Progenitor cell of endocrine pancreas (in vitro differentiated cells): Measurements from ENCODE around the gene DNAJA3. TPM values are rescaled to one million over a fixed set of nuclear protein-coding genes. Genes with fewer than 3 reads are reported as not detected.
A peak's percentile ranks its signal among the peaks of the same experiment; 100 is the strongest.

Experiments used
- DNase-seq: peaks from one replicate; pipeline ENCODE4 v3.0.0; 2021; ENCODE audit warnings: low spot score; ENCODE audit not compliant: unreplicated experiment
- H3K27ac Mint-ChIP-seq: 2 replicates; pipeline ENCODE4 v1.8.0; 2021; ENCODE audit warnings: mild to moderate bottlenecking, moderate library complexity, mixed read lengths
- H3K27me3 Mint-ChIP-seq: 2 replicates; pipeline ENCODE4 v1.8.0; 2021; ENCODE audit warnings: mixed read lengths
- H3K36me3 Mint-ChIP-seq: 2 replicates; pipeline ENCODE4 v1.8.0; 2022; ENCODE audit warnings: mixed read lengths; ENCODE audit not compliant: insufficient read depth
- H3K4me1 Mint-ChIP-seq: 2 replicates; pipeline ENCODE4 v1.8.0; 2021; ENCODE audit warnings: low read depth, mixed read lengths
- H3K4me3 Mint-ChIP-seq: 2 replicates; pipeline ENCODE4 v1.8.0; 2021; ENCODE audit warnings: low read depth, mild to moderate bottlenecking, moderate library complexity, mixed read lengths
- H3K9me3 Mint-ChIP-seq: 2 replicates; pipeline ENCODE4 v1.8.0; 2021; ENCODE audit warnings: low read depth, mixed read lengths
- CTCF ChIP-seq: fragments of 200-600 bp; sonication (generic); IDR thresholded peaks from one replicate; pipeline ENCODE4 v1.5.0; 2021; ENCODE audit warnings: antibody characterized with exemption, mild to moderate bottlenecking; ENCODE audit not compliant: unreplicated experiment
- total RNA-seq: library from RNA; stranded (reverse); gene quantifications from 2 replicates; pipeline ENCODE4 v1.2.1, GENCODE V29; 2021

DNAJA3 gene
- total RNA-seq, 1 donor from 2014 or later, result 42.3 TPM

- no peak for DNase-seq
- peak overlapping the region; percentile 94 for H3K27ac Mint-ChIP-seq
- no peak for TF ChIP-seq CTCF
- H3K4me1 Mint-ChIP-seq, result peaks cover 23% of the 10 kb centered on the region
- H3K4me3 Mint-ChIP-seq, result no peak overlapping the region
- no peaks in the 10 kb centered on the region for H3K36me3 Mint-ChIP-seq
- no peaks in the 10 kb centered on the region for H3K9me3 Mint-ChIP-seq
- H3K27me3 Mint-ChIP-seq, result no peaks in the 10 kb centered on the region
Observed at GRCh38 chr16:4500272-4500671, 74.6 kb downstream of the DNAJA3 start.

GRCh38 chr16:4501071-4501478, 75.4 kb downstream of the DNAJA3 start:
- peaks cover 23% of the 10 kb centered on the region for H3K4me1 Mint-ChIP-seq
- H3K36me3 Mint-ChIP-seq, result no peaks in the 10 kb centered on the region
- no peak for TF ChIP-seq CTCF

GRCh38 chr16:4505356-4506147, 79.9 kb downstream of the DNAJA3 start:
- H3K27ac Mint-ChIP-seq, result no peak overlapping the region
- peaks cover 5% of the 10 kb centered on the region for H3K36me3 Mint-ChIP-seq
- H3K4me1 Mint-ChIP-seq, result peaks cover 13% of the 10 kb centered on the region
- no peak for TF ChIP-seq CTCF
- H3K27me3 Mint-ChIP-seq, result no peaks in the 10 kb centered on the region
- no peaks in the 10 kb centered on the region for H3K9me3 Mint-ChIP-seq
- no peak for DNase-seq
- no peak overlapping the region for H3K4me3 Mint-ChIP-seq

More at GRCh38 chr16:4501071-4501478, 75.4 kb downstream of the DNAJA3 start:
- DNase-seq, result no peak
- H3K27ac Mint-ChIP-seq, result peak overlapping the region; percentile 94
- no peaks in the 10 kb centered on the region for H3K27me3 Mint-ChIP-seq
- no peak overlapping the region for H3K4me3 Mint-ChIP-seq
- no peaks in the 10 kb centered on the region for H3K9me3 Mint-ChIP-seq

Other genes starting within 250 kb of the DNAJA3 start
- gene SRL, start 183.8 kb upstream of the DNAJA3 start, total RNA-seq, result 0.09 TPM in 1 of 2 replicates, not detected in the other
- 22.9 and 29.0 TPM in 2 replicates for gene TFAP4, start 152.8 kb upstream of the DNAJA3 start, total RNA-seq
- gene GLIS2, start 109.8 kb upstream of the DNAJA3 start, total RNA-seq, result 22.2 and 23.2 TPM in 2 replicates
- 33.5 and 36.7 TPM in 2 replicates for gene PAM16, start 74.5 kb upstream of the DNAJA3 start, total RNA-seq
- 3.8 and 4.0 TPM in 2 replicates for gene VASN, start 54.0 kb upstream of the DNAJA3 start, total RNA-seq
- gene CORO7, start 9.3 kb upstream of the DNAJA3 start, total RNA-seq, result 25.7 and 35.2 TPM in 2 replicates
- 47.1 and 48.7 TPM in 2 replicates for gene NMRAL1, start 48.8 kb downstream of the DNAJA3 start, total RNA-seq
- 28.5 and 30.1 TPM in 2 replicates for gene HMOX2, start 50.5 kb downstream of the DNAJA3 start, total RNA-seq
- gene CDIP1, start 112.9 kb downstream of the DNAJA3 start, total RNA-seq, result 30.2 and 31.8 TPM in 2 replicates
- gene C16orf96, start 130.5 kb downstream of the DNAJA3 start, total RNA-seq, result 1.2 and 1.7 TPM in 2 replicates
- gene UBALD1, start 189.0 kb downstream of the DNAJA3 start, total RNA-seq, result 39.0 and 39.4 TPM in 2 replicates
- gene MGRN1, start 199.0 kb downstream of the DNAJA3 start, total RNA-seq, result 104 and 105 TPM in 2 replicates